Activated CD8-positive, alpha-beta memory T cell treated with anti-CD3 and anti-CD28 coated beads, Interleukin-2, amount 50 U/mL, for 24 hours (primary cell): ENCODE measurements around the gene TXNDC2.

Source experiments
- DNase-seq: peaks from one replicate; pipeline ENCODE4 v3.0.0-alpha.2; 2020; ENCODE audit errors: extremely low read depth

The TXNDC2 gene

DNA sequence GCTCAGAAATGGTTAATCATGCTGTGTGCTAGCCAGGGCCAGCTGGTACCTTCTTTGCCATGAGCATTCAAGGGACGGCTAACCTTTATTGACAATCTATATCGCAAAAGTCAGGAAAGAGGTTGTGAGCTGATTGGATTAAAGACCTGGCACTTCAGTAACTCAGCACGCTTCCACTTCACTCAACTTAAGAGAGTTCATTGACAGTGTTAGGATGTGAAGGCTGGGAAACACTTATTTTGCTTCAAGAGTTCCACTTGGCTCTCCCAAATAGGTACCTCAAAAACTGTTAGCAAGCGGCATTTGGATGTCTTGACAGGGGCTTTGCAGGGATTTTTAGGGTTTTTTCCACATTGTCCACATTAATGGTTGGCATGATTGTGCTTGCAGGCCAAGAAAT, 25.1 kb upstream of the TXNDC2 start:
- no peak for DNase-seq

DNA sequence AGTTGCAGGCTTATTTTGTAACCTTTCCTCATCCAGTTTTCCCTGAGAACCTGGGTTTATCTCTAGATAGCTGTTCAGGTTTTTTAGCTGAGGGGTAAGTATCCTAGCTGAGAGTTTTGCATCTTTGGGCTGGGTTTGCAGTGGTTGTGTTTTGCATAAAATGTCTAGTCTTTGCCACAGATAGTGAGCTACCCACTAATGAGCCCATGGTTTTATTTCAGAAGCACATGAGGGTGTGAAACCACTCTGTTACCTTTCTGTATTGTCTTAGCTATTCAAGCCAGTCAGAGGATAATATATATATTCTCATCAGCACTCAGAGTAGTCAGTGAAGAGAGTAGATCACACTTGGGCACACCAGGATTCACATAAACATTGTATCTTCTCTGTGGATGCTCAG, 24.6 kb upstream of the TXNDC2 start:
- no peak for DNase-seq

DNA sequence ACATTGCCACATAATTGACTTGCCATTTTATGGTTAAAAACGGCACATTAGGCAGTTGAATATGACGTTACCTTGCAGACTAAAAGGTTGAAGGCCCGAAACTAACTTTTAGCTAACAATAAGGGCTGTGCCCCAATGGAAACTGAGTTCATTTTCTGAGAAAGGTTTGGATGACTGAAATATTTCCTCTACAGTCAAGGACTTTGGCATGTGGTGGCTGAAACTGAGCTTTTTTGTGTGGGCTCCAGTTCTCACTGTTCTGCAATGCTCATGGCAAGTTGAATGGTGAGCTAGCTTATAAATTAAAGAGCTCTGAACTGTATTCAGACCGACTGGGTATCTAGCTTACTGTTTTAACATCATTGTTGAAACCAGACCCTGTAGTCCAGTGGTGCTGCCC, 23.8 kb upstream of the TXNDC2 start:
- no peak for DNase-seq

DNA sequence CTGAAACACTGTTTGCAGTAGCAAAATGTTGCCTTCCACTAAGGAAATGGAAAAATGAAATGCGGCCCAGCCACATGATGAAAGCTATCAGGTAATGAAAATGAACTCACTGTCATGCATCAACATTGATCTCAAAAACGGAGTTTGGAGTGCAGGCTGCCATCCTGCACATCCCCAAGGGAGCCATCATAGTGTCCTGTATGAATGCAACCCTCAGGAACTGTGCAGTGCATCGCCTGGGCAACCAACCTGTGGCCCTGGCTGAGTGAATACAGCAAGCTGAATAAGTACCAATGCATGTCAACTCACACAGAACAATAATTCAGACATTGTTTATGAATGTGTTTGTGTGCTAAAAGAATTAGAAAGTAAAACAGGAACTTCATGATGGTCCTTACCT, 23.1 kb upstream of the TXNDC2 start:
- no peak for DNase-seq

DNA sequence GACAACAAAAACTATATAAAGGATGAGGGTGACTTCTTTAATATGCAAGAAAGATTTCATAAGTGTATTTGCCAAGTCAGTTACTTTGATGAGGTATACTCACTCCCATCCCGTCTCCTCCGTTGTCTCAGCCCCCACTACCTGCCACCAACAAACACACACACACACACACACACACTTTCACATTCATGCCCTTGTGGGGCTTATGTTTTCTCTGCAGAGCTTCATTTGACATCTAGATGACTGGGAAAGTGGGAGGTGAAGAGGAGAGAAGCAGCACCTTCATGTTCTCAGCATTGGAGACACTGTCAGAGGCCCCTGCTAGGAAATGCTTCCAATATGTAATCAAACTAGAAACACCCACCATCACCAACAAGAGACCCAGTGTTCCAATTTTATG, 22.5 kb upstream of the TXNDC2 start:
- DNase-seq: no peak

DNA sequence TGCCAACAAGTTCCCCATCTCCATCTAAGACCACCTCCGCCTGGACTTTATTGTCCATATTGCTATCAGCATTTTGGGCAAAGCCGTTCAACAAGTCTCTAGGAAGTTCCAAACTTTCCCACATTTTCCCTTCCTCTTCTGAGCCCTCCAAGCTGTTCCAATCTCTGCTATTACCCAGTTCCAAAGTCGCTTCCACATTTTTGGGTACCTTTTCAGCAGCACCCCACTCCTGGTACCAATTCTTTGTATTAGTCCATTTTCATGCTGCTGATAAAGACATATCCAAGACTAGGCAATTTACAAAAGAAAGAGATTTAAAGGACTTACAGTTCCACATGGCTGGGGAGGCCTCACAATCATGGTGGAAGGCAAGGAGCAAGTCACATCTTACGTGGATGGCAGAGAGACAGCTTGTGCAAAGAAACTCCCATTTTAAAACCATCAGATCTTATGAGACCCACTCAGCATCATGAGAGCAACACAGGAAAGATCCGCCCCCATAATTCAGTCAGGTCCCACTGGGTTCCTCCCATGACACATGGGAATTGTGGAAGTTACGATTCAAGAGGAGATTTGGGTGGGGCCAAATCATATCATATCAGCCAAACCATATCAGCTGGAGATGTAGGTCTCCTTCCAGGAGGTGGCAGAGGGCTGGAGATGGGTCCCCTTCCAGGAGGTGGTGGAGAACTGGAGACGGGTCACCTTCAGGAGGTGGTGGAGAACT, 19.8 kb upstream of the TXNDC2 start:
- no peak for DNase-seq

DNA sequence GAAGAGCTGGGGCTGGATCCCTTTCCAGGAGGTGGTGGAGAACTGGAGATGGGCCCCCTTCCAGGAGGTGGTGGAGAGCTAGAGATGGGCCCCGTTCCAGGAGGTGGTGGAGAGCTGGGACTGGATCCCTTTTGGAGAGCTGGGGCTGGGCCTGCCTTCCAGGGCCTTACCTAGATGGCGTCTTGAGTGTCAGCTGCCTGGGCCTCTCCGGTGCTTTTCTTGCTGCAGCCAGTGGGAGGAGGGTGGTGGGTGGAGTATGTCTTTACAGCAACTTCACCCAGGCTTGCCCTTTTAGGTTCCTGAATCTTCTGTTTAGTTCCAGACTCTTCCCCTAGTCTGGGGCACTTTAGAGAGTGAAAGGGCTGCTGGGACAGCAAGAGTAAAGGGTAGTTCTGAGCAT, 19.1 kb upstream of the TXNDC2 start:
- no peak for DNase-seq

DNA sequence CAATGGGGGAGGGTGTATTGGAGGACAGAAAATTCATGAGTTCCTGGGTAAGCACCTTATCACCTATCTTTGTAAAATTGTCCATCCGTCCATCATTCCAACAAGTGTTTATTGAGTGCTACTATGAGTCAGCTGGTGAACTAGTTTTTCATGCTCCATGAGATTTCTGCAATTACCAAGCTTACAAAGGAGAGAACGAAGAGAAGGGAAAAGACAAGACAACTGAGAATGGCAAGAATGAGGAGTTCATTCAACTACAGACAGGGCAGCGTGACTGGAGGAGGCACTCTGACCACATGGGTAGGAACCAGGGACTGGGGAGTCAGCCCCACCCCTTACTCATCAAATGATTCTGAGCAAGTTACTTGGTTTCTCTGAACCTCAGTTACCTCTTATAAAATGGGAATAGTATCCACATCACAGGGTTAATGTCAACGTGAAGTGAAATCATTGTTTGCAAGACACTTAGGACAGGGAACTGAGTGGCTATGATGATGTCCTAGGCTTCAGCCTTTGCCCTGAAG, 18.6 kb upstream of the TXNDC2 start:
- no peak for DNase-seq

DNA sequence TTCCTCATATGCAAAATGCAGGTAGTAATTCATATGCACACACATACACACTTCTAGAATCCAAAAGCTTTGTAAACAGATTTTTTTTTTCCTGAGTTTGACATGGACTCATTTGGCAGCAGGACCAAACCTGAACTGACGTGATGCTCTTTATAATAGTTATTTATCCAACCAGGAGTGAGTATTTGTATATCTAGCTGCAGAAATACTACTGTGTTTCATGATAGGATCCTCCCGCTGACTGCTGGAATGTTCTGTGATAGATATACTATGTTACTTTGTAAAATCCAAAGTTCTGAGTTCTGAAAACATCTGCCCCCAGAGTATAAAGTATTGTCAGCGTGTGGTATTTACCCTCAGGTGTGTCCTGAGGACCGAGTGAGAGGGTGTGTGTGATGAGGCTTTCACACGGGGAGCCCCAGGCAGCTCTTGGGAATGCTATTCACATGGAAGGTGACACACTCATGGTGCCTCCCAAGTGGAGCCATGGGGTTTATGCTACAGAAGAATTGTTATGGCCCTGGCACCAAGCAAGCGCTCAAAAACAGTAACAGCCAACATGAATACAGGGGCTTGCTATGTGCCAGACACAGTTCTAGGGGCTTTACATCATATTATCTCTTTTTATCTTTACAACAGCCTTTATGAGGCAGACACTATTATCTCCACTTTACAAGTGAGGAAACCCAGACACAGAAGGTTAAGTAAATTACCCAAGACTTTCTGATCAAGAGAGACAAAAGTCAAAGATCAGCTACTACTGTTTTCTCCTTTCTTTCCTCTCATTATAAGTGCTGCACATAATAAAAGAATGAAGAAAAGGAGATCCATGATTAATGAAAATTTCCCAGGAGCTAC, 16.7 kb upstream of the TXNDC2 start:
- no peak for DNase-seq

DNA sequence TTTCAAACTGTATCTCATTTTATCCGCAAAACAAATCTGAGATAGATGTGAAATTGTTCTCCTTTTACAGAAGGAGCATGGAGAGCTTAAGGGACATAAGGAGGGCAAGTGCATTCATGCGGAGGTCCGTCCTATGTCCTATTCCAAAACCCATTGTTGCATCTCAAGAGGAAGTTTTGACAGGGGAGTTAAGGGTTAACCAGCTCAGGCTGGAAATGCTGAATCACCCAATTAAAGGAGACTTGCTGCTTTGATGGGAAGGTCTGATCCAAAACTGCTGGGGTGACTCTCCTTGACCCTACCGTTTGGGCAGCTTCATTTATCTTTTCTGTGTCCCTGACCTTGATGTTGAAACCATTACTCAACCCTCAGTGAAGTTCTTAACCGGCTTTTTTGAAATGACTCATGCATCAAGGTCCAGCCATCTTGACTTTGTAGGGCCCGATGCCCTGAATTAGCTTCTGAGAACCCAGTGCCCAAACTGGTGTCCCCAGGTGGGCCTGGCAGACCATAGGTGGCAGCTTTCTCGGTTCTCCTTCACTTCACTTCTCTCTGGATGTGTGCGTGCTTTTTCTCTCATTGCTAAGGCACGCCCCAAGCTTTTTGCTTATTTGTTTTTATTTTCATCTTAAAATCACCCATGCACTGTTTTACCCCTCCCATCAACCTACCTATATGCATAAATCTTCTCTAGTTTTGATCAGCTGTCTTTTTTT, 15.9 kb upstream of the TXNDC2 start:
- no peak for DNase-seq

DNA sequence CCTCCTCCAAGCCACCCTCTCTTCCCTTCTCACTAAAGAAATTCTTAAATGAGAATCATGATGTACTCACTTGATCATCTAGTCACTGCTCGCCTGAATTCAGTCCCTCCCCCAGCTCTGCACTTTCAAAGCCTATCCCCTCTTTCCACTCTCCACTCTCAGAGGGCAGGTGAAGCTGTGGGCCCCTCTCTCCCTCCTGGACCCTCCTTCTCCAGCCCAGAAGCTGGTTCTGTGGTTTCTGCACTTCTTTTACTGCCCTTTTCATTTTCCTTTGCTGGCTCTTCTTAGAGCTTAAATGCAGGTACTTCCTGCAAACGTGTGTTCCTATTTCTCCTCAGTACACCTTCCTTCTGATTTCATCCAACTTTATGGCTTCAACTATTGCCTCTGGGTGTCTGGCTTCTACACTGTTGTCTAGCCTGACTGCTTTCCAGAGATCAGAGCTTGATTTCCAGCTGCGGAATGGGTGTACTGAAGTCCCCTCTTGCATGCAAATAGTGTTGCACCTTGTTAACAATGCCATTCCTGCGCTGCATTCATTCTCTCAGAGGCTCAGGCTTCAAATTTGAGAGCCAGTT, 15.3 kb upstream of the TXNDC2 start:
- no peak for DNase-seq

DNA sequence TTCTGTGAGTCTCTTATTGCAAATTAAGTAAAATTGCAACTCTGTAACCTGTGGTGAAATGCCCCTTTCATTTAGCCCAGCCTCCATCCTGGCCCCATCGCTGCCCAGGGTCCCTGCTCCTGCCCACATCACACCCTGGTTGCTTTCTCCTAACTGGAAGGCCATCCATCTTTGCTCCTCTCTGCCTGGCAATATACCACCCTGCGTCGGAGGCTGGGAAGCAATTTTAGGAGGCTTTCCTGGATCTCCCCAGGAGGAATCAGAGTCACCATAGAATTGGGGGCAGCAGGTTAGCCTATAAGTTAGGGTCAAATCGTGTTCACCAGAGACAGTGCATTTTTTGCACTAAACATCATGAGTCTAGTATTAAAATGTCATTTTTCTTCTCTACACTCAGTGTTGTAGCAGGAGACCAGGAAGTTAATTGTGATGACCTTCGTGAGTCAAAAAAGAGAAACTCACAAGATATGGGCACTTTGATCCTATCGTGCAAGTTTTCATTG, 14.5 kb upstream of the TXNDC2 start:
- no peak for DNase-seq

DNA sequence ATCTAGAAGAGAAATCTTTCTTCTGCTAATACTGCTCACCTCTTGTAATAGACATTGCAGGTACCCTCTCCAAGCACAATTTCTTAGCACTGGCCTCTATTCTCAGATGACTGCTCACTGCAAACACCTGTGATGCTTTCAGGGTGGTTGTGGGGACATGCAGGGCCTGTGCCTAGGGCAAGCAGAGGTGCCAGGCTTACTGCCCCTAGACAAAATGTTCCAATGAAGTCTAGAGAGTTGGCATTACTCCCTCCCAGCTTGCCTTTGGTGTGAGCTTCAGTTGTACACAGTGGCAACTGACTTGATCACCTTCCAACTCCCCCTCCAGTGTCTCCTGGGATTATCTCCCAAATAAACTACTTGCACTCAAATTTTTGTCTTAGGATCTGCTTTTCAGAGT, 12.9 kb upstream of the TXNDC2 start:
- no peak for DNase-seq

DNA sequence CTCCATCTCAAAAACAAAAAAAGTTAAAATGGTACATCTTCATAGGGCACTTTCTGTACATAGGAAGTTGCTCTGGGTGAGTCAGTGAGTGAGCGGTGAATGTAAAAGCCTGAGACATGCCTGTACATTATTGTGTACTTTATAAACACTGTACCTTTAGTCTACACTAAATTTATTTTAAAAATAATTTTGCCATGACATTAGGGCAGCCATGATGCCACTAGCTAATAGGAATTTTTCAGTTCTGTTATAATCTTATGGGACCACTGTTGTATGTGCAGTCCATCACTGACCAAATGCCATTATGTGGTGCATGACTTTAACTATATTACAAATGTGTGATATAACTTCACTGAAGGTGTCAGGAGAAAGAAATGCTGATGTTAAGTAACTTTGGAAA, 11.0 kb upstream of the TXNDC2 start:
- no peak for DNase-seq

DNA sequence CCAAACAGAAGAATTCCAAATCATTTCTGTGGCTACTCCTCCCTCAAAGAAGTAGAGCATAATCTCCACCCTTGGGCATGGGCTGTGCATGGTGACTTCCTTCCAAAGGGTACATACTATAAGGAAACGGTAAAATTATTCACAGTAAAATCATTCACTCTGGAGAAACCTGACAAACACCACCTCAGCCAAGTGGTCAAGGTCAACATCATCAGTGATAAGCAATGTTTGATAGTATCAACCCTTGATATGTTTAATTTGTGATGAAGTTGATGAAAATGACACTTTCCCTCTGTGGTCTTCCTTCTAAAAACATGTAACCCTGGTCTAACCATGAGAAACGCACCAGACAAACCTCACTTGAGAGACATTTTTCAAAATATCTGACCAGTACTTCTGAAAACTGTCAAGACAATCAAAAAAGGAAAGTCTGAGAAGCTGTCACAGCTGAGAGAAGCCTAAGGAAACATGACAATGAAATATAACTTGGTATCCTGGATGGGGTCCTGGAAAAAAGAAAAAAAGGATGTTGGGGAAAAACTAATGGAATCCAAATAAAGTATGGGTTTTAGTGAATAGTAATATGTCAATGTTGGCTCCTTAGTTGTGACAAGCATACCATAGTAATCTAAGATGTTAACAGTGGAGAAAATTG, 9.4 kb upstream of the TXNDC2 start:
- no peak for DNase-seq

DNA sequence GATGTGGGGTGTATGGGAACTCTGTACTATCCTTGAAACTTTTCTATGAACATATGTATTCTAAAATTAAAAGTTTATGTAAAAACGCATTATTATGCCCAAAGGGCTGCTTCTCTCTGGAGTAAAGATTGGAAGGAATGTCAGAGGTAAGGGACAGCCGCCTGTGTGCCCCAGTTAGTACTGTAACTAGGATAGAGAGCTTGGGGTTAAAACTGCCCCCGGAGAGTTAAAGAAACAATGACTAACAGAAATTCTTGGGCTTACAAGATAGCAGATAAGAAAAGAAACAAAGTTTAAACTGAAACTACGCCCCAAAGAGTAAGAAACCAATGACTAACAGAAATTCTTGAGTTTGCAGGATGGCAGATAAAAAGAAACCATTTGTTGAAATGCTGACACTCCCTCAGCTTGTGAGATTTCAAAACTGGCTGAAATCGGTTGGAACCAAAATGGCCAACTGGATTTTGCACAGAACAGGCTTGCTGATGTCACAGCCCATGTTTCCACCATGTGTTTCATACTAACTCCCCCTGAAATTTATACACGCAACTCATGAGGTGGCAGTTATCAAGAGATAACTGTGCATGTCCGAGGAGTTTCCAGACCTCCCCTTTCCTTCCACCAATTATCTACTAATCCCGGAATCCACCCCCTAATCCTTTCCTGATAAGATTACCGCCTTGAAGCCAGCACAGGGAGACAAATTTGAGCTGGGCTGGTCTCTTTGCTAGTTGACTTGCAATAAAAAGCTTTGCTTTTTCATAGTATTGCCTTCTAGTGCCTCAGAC, 8.7 kb upstream of the TXNDC2 start:
- DNase-seq: no peak

DNA sequence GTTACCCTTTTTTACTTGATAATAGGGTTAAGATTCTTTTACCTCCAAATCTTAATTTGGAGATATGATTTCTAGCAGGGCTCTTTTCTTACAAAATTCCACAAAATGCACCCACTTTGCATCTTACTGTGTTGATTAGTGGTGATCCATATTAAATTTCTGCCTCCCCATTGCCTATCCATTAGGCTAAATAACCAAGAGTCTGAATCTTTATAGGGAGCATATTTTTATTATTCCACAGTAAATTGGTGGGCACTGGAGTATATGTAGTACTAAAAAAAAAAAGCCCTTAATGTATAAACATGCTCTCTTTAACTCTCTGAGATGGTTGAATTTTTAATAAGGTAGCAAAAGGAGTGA, 8.1 kb upstream of the TXNDC2 start:
- no peak for DNase-seq

DNA sequence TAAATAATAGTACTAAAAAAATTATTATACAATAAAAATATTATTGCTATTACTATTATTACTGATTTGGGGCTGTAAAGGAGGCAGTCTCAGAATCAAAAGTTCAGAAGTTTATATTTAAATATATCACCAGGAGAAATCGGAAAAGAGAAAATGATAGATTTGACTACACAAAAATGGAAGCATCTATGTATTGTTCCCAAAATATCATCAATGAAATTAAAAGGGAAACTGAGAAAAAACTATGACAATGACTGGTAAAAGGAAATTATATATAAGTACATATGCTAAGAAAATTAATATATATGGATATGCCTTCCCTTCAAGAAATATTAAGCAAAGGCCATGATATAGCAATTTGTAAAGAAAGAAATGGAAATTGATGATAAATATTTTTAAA, 7.7 kb upstream of the TXNDC2 start:
- no peak for DNase-seq

DNA sequence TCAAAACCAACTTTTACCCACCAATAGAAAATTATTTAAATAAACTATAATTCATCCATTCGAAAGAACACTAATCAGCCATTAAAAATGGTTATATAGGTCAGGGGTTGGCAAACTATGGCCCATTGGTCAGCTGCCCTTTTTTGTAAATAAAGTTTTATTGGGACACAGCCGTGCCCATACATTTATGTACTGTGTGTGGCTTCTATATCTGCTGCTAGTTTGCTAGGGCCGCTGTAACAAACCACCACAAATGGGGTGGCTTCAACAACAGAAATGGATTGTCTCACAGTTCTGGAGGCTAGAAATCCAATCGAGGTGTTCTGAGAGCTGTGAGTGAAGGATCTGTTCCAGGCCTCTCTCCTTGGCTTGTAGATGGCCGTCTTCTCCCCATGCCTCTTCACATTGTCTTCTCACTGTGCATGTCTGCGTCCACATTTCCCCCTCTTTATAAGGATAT, 7.0 kb upstream of the TXNDC2 start:
- no peak for DNase-seq

DNA sequence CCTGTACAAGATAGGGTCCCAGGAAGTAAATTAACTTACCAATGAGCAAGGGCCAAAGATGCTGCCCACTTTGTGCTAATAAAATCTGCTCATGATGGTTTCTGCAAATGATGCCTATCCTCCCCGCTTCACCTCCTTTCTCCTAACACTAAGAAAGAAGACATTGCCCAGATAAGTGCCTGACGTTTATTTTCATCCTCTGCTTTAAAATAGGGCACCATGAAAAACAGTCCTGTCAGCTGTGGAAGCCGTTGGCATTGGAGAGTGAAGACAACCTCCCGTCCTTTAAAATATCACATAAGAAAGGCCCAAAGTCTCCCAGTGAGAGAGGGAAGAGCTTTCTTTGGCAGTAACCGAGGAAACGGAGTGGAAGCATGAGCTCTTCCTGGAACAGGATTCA, 1.7 kb upstream of the TXNDC2 start:
- no peak for DNase-seq
